Transverse colon (tissue), 4 donors: Measurements from ENCODE around the gene NFS1. TPM values are rescaled to one million over a fixed set of nuclear protein-coding genes. Genes with fewer than 3 reads are reported as not detected.

Experiments used
- DNase-seq: peaks from one replicate; pipeline ENCODE4 v3.0.0-alpha.2; 2019
- H3K27ac ChIP-seq, 4 donors: fragments of 200-600 bp; sonication (generic); 2 replicates each; pipeline ENCODE4 v1.5.1; 2016 to 2018; ENCODE audit warnings: inconsistent platforms in 4 of 4
- H3K27me3 ChIP-seq: fragments of 200-600 bp; sonication (generic); 2 replicates; pipeline ENCODE4 v1.5.1; 2017; ENCODE audit warnings: inconsistent platforms
- H3K36me3 ChIP-seq, 4 donors: fragments of 200-600 bp; sonication (generic); 2 replicates each; pipeline ENCODE4 v1.5.1; 2017 to 2019; ENCODE audit warnings: inconsistent platforms in 4 of 4
- H3K4me1 ChIP-seq, 4 donors: fragments of 200-600 bp; sonication (generic); 2 replicates each; pipeline ENCODE4 v1.5.1; 2017 to 2020; ENCODE audit warnings: inconsistent platforms in 4 of 4
- H3K4me3 ChIP-seq, 4 donors: fragments of 200-600 bp; sonication (generic); 1 replicate in 1 of 4; 2 replicates in 3 of 4; pipeline versions ENCODE4 v1.5.1 to v1.6.1; 2017 to 2019; ENCODE audit warnings: inconsistent platforms in 4 of 4
- H3K9me3 ChIP-seq, 2 donors: fragments of 200-600 bp; sonication (generic); 2 replicates each; pipeline ENCODE4 v1.5.1; 2017 to 2019; ENCODE audit warnings: inconsistent platforms in 2 of 2
- CTCF ChIP-seq, 5 experiments: fragments of 200-600 bp in 3 of 5; fragments of 450-650 bp in 2 of 5; sonication (generic) in 3 of 5; IDR thresholded peaks; 1 replicate in 2 of 5; 2 replicates in 3 of 5; pipeline ENCODE4 v1.5.1; 2016 to 2017; ENCODE audit warnings: antibody characterized with exemption in 5 of 5, inconsistent platforms in 3 of 5, mild to moderate bottlenecking in 2 of 5, moderate library complexity in 1 of 5
- EP300 ChIP-seq: sonication (generic); formaldehyde crosslinking; IDR thresholded peaks from one replicate; pipeline ENCODE4 v1.6.1; 2017; ENCODE audit warnings: antibody characterized with exemption, low read depth
- POLR2A ChIP-seq: fragments of 450-650 bp; IDR thresholded peaks from one replicate; pipeline ENCODE4 v1.6.1; 2016; ENCODE audit warnings: antibody characterized with exemption, mild to moderate bottlenecking, moderate library complexity
- POLR2AphosphoS5 ChIP-seq, 3 donors: sonication (generic); formaldehyde crosslinking; IDR thresholded peaks; one replicate each; pipeline ENCODE4 v1.6.1; 2016; ENCODE audit warnings: antibody characterized with exemption in 3 of 3
- WGBS, 2 donors: methylation state at CpG; one replicate each; pipeline ENCODE4 v1.1.5; 2018; ENCODE audit warnings: low coverage in 1 of 2; 5-methylcytosine and 5-hydroxymethylcytosine counted together
- in situ Hi-C, 4 donors: fragments of 200-750 bp; cut with MboI; loops; one replicate each; pipeline versions ENCODE4 v1.15.0 to v1.15.1; 2017; ENCODE audit warnings: low sequenced_read_pairs in 3 of 4, low pct_ligation_motif_present in 1 of 4, low pct_unique_long_range_greater_than_20kb in 1 of 4
- intact Hi-C: fragments of 100-400 bp; cut with DNase I; formaldehyde crosslinking; loops from one replicate; pipeline ENCODE4 v1.15.1; 2023; ENCODE audit warnings: low total_unique reads
- total RNA-seq, 4 donors: library from RNA; depleted of rRNA; stranded (reverse); fragments of >200 nt; gene quantifications; one replicate each; pipeline ENCODE4 v1.1.0, GENCODE V29; 2016

NFS1 gene
- total RNA-seq, 4 donors from 2014 or later: 28.4 to 54.1 (median 42.0) TPM

GRCh38 chr20:35630636-35631035, 68.5 kb downstream of the NFS1 start:
- no peak overlapping the region for H3K27ac ChIP-seq
- no peaks in the 10 kb centered on the region for H3K9me3 ChIP-seq
- DNase-seq: no peak
- intact Hi-C loops (no loop called here), in situ Hi-C loops (no loop called here)
- H3K27me3 ChIP-seq: no peaks in the 10 kb centered on the region
- no peak for TF ChIP-seq CTCF (IDR thresholded peaks at IDR 0.05)
- H3K4me3 ChIP-seq: no peak overlapping the region
- peaks cover 0 to 50% (median 14%) of the 10 kb centered on the region in 4 donors for H3K36me3 ChIP-seq
- WGBS, 2 donors: 94% methylated on average over 4 of the region's 4 CpGs; no CpG with 5 or more reads in 1 of the 2 donors
- H3K4me1 ChIP-seq: no peaks in the 10 kb centered on the region

- DNase-seq: no peak
- H3K27me3 ChIP-seq: no peaks in the 10 kb centered on the region
- H3K4me3 ChIP-seq: no peak overlapping the region
- no peaks in the 10 kb centered on the region for H3K4me1 ChIP-seq
- 91 to 100% methylated on average over 2 to 12 of the region's 12 CpGs for WGBS, 2 donors
- H3K9me3 ChIP-seq: no peaks in the 10 kb centered on the region
- TF ChIP-seq POLR2AphosphoS5 (IDR thresholded peaks at IDR 0.05) (no peak), POLR2A (no peak), EP300 (no peak)
- no peak overlapping the region for H3K27ac ChIP-seq
- H3K36me3 ChIP-seq: peaks cover 0 to 51% (median 17%) of the 10 kb centered on the region in 4 donors
- intact Hi-C loops (no loop called here), in situ Hi-C loops (no loop called here)
Observed at GRCh38 chr20:35629427-35630145, 69.6 kb downstream of the NFS1 start.

GRCh38 chr20:35627121-35627520, 72.0 kb downstream of the NFS1 start:
- H3K27me3 ChIP-seq: no peaks in the 10 kb centered on the region
- WGBS, 2 donors: 96 to 100% methylated on average over 1 to 8 of the region's 8 CpGs
- no peak overlapping the region for H3K4me3 ChIP-seq
- peaks cover 0 to 51% (median 17%) of the 10 kb centered on the region in 4 donors for H3K36me3 ChIP-seq
- no peak overlapping the region for H3K27ac ChIP-seq
- DNase-seq: no peak
- intact Hi-C loops: no loop called here
- in situ Hi-C loops: no loop called here
- no peak for TF ChIP-seq POLR2AphosphoS5 (IDR thresholded peaks at IDR 0.05)
- no peak for TF ChIP-seq CTCF (IDR thresholded peaks at IDR 0.05)
- no peak for TF ChIP-seq EP300
- TF ChIP-seq POLR2A: no peak
- no peaks in the 10 kb centered on the region for H3K9me3 ChIP-seq
- H3K4me1 ChIP-seq: no peaks in the 10 kb centered on the region

- Histone ChIP-seq H3K27me3 (no peaks in the 10 kb centered on the region), H3K4me1 (no peaks in the 10 kb centered on the region), H3K36me3 (peaks cover 0 to 48% (median 17%) of the 10 kb centered on the region in 4 donors), H3K9me3 (no peaks in the 10 kb centered on the region), H3K27ac (no peak overlapping the region), H3K4me3 (no peak overlapping the region)
- 93% methylated on average over 13 of the region's 13 CpGs; no CpG with 5 or more reads in 1 of the 2 donors for WGBS, 2 donors
- DNase-seq: no peak
- no peak for TF ChIP-seq POLR2AphosphoS5 (IDR thresholded peaks at IDR 0.05)
- in situ Hi-C loops (no loop called here), intact Hi-C loops (no loop called here)
Observed at GRCh38 chr20:35626386-35627001, 72.7 kb downstream of the NFS1 start.

GRCh38 chr20:35625584-35626385, 73.4 kb downstream of the NFS1 start:
- Histone ChIP-seq H3K36me3 (peaks cover 0 to 41% (median 17%) of the 10 kb centered on the region in 4 donors), H3K27me3 (no peaks in the 10 kb centered on the region), H3K27ac (no peak overlapping the region), H3K4me3 (no peak overlapping the region), H3K9me3 (no peaks in the 10 kb centered on the region), H3K4me1 (no peaks in the 10 kb centered on the region)
- in situ Hi-C loops: no loop called here
- no peak for DNase-seq
- 89 to 90% methylated on average over 4 to 6 of the region's 6 CpGs for WGBS, 2 donors
- intact Hi-C loops: no loop called here
- TF ChIP-seq POLR2A (no peak), POLR2AphosphoS5 (IDR thresholded peaks at IDR 0.05) (no peak), CTCF (IDR thresholded peaks at IDR 0.05) (no peak), EP300 (no peak)
